Caco-2 (cell line): ENCODE results near the gene LUC7L3. TPM values are rescaled to one million over a fixed set of nuclear protein-coding genes. Genes with fewer than 3 reads are reported as not detected.

ENCODE experiments used
- BruUV-seq: library from RNA; stranded (reverse); fragments of 400-500 nt; replicated peaks from 2 replicates; lab custom pipeline; 2021; lab: Mats Ljungman, UMichigan
- CTCF ChIA-PET: fragments of 300-600 bp; sonication (Branson Sonifier 250); formaldehyde crosslinking; loops from one replicate; lab custom pipeline; 2022; ENCODE audit warnings: antibody characterized with exemption; lab: Charles Lee
- POLR2A ChIA-PET: fragments of 300-600 bp; sonication (Branson Sonifier 250); formaldehyde crosslinking; loops from one replicate; lab custom pipeline; 2022; ENCODE audit warnings: antibody characterized with exemption; lab: Charles Lee
- DNase-seq, 2 experiments: peaks; one replicate each; pipeline versions ENCODE4 v3.0.0 to v3.0.0-alpha.2; 2020 to 2022
- H3K27me3 ChIP-seq: replicated peaks from 2 replicates; pipeline ENCODE4 v1.6.0; 2011; ENCODE audit warnings: low read length; ENCODE audit not compliant: control insufficient read depth, insufficient read depth
- H3K36me3 ChIP-seq: 2 replicates; pipeline ENCODE4 v1.5.1; 2011; ENCODE audit warnings: low read length; ENCODE audit not compliant: control insufficient read depth, insufficient read depth
- H3K4me1 ChIP-seq: fragments of 250-450 bp; sonication (Bioruptor Pico); 2 replicates; pipeline ENCODE4 v1.5.1; 2020; ENCODE audit warnings: mild to moderate bottlenecking
- H3K4me3 ChIP-seq: 2 replicates; pipeline ENCODE4 v1.5.1; 2011; ENCODE audit warnings: low read depth, mild to moderate bottlenecking, control low read depth, low read length
- H3K9me3 ChIP-seq: fragments of 250-450 bp; sonication (Bioruptor Pico); 2 replicates; pipeline ENCODE4 v1.5.1; 2020; ENCODE audit warnings: mild to moderate bottlenecking, moderate library complexity
- H3K27ac Mint-ChIP-seq: one replicate; pipeline ENCODE4 v1.8.0; 2022; ENCODE audit warnings: mixed read lengths; ENCODE audit not compliant: unreplicated experiment
- H3K27me3 Mint-ChIP-seq: one replicate; pipeline ENCODE4 v1.8.0; 2022; ENCODE audit warnings: mixed read lengths; ENCODE audit not compliant: insufficient read depth, unreplicated experiment
- H3K36me3 Mint-ChIP-seq: one replicate; pipeline ENCODE4 v1.8.0; 2022; ENCODE audit warnings: mild to moderate bottlenecking, mixed read lengths; ENCODE audit not compliant: insufficient read depth, unreplicated experiment
- H3K4me1 Mint-ChIP-seq: one replicate; pipeline ENCODE4 v1.8.0; 2022; ENCODE audit warnings: low read depth, mixed read lengths; ENCODE audit not compliant: unreplicated experiment
- H3K4me3 Mint-ChIP-seq: one replicate; pipeline ENCODE4 v1.8.0; 2022; ENCODE audit warnings: mild to moderate bottlenecking, moderate library complexity, mixed read lengths; ENCODE audit not compliant: unreplicated experiment
- H3K9me3 Mint-ChIP-seq: one replicate; pipeline ENCODE4 v1.8.0; 2022; ENCODE audit warnings: mixed read lengths; ENCODE audit not compliant: unreplicated experiment
- CTCF ChIP-seq, 2 experiments: fragments of 200-600 bp in 1 of 2; IDR thresholded peaks; 1 replicate in 1 of 2; 2 replicates in 1 of 2; pipeline versions ENCODE4 v1.5.1 to v1.8.0; 2011 to 2022; ENCODE audit warnings: antibody characterized with exemption in 1 of 2, control low read depth in 1 of 2, inconsistent platforms in 1 of 2, low read depth in 1 of 2, low read length in 1 of 2, mild to moderate bottlenecking in 1 of 2, moderate library complexity in 1 of 2; ENCODE audit not compliant: insufficient read depth in 1 of 2, severe bottlenecking in 1 of 2, unreplicated experiment in 1 of 2
- intact Hi-C: fragments of 100-400 bp; cut with micrococcal nuclease; formaldehyde crosslinking; loops from one replicate; pipeline ENCODE4 v1.10.0; 2022; ENCODE audit not compliant: unreplicated experiment
- total RNA-seq: library from RNA; stranded (reverse); gene quantifications from 2 replicates; pipeline ENCODE4 v1.2.3, GENCODE V29; 2022

The LUC7L3 gene
- total RNA-seq, 1 experiment from 2014 or later = 287 TPM

- H3K4me3 Mint-ChIP-seq = no peak overlapping the region
- H3K27ac Mint-ChIP-seq = peak overlapping the region; percentile 6
- Histone ChIP-seq H3K36me3 (peaks cover 4% of the 10 kb centered on the region; the same call in 1 of the 2 replicates), H3K4me3 (no peak overlapping the region), H3K27me3 (no peaks in the 10 kb centered on the region), H3K4me1 (peaks cover 44% of the 10 kb centered on the region), H3K9me3 (no peaks in the 10 kb centered on the region)
- H3K36me3 Mint-ChIP-seq = peaks cover 60% of the 10 kb centered on the region
- H3K4me1 Mint-ChIP-seq = peaks cover 25% of the 10 kb centered on the region
- no peak for DNase-seq
- no TSS peak for BruUV-seq
- CTCF ChIA-PET = interaction anchor here (0.5 to 1.0 kb wide), 3 partner anchors 35 to 42 kb away, joined by 3 to 4 read pairs (median 3); no protein-coding TSS in a partner anchor
- POLR2A ChIA-PET = no interaction called here
- no peaks in the 10 kb centered on the region for H3K9me3 Mint-ChIP-seq
- H3K27me3 Mint-ChIP-seq = no peaks in the 10 kb centered on the region
- TF ChIP-seq CTCF (IDR thresholded peaks at IDR 0.05; ENCODE audit: insufficient read depth in 1 of 2, low read depth in 1 of 2, low read length in 1 of 2, severe bottlenecking in 1 of 2, unreplicated experiment in 1 of 2) = no peak
- intact Hi-C loops = no loop called here
These were observed 6.6 kb downstream of the LUC7L3 start for GRCh38 chr17:50725769-50726655.

- intact Hi-C loops = no loop called here
- Histone ChIP-seq H3K9me3 (no peaks in the 10 kb centered on the region), H3K27me3 (no peaks in the 10 kb centered on the region), H3K36me3 (peaks cover 5% of the 10 kb centered on the region; the same call in 1 of the 2 replicates), H3K4me1 (peaks cover 31% of the 10 kb centered on the region), H3K4me3 (no peak overlapping the region)
- no TSS peak for BruUV-seq
- no peaks in the 10 kb centered on the region for H3K27me3 Mint-ChIP-seq
- no peaks in the 10 kb centered on the region for H3K9me3 Mint-ChIP-seq
- peaks cover 57% of the 10 kb centered on the region for H3K36me3 Mint-ChIP-seq
- no peak overlapping the region for H3K27ac Mint-ChIP-seq
- no peak for TF ChIP-seq CTCF (IDR thresholded peaks at IDR 0.05; ENCODE audit: insufficient read depth in 1 of 2, low read depth in 1 of 2, low read length in 1 of 2, severe bottlenecking in 1 of 2, unreplicated experiment in 1 of 2)
- H3K4me1 Mint-ChIP-seq = peaks cover 25% of the 10 kb centered on the region
- POLR2A ChIA-PET = interaction anchor here (1.3 kb wide), 1 partner anchor 9 kb away, joined by 5 read pairs; the partner anchor contains the start of gene LUC7L3
- DNase-seq = no peak
- H3K4me3 Mint-ChIP-seq = no peak overlapping the region
- CTCF ChIA-PET = interaction anchor here (0.7 kb wide), 1 partner anchor 38 kb away, joined by 3 read pairs; no protein-coding TSS in a partner anchor
These were observed 8.7 kb downstream of the LUC7L3 start for GRCh38 chr17:50728112-50728429.

- H3K27ac Mint-ChIP-seq = no peak overlapping the region
- H3K36me3 Mint-ChIP-seq = peaks cover 55% of the 10 kb centered on the region
- no peaks in the 10 kb centered on the region for H3K9me3 Mint-ChIP-seq
- BruUV-seq = no TSS peak
- POLR2A ChIA-PET = no interaction called here
- Histone ChIP-seq H3K9me3 (no peaks in the 10 kb centered on the region), H3K4me1 (peaks cover 29% of the 10 kb centered on the region), H3K36me3 (peaks cover 4% of the 10 kb centered on the region; the same call in 1 of the 2 replicates), H3K4me3 (no peak overlapping the region), H3K27me3 (no peaks in the 10 kb centered on the region)
- no peak for DNase-seq
- H3K27me3 Mint-ChIP-seq = no peaks in the 10 kb centered on the region
- intact Hi-C loops = no loop called here
- peaks cover 25% of the 10 kb centered on the region for H3K4me1 Mint-ChIP-seq
- CTCF ChIA-PET = no interaction called here
- H3K4me3 Mint-ChIP-seq = no peak overlapping the region
- TF ChIP-seq CTCF (IDR thresholded peaks at IDR 0.05; ENCODE audit: insufficient read depth in 1 of 2, low read depth in 1 of 2, low read length in 1 of 2, severe bottlenecking in 1 of 2, unreplicated experiment in 1 of 2) = no peak
These were observed 9.7 kb downstream of the LUC7L3 start for GRCh38 chr17:50728881-50729765.
